ENCODE data around the gene ATP1A3.
"Not testable (repeated sequence)": the region's sequence is repeated elsewhere in the genome, so short reads cannot be mapped to it uniquely, and the experiment has no call there.

The ATP1A3 gene

DNA sequence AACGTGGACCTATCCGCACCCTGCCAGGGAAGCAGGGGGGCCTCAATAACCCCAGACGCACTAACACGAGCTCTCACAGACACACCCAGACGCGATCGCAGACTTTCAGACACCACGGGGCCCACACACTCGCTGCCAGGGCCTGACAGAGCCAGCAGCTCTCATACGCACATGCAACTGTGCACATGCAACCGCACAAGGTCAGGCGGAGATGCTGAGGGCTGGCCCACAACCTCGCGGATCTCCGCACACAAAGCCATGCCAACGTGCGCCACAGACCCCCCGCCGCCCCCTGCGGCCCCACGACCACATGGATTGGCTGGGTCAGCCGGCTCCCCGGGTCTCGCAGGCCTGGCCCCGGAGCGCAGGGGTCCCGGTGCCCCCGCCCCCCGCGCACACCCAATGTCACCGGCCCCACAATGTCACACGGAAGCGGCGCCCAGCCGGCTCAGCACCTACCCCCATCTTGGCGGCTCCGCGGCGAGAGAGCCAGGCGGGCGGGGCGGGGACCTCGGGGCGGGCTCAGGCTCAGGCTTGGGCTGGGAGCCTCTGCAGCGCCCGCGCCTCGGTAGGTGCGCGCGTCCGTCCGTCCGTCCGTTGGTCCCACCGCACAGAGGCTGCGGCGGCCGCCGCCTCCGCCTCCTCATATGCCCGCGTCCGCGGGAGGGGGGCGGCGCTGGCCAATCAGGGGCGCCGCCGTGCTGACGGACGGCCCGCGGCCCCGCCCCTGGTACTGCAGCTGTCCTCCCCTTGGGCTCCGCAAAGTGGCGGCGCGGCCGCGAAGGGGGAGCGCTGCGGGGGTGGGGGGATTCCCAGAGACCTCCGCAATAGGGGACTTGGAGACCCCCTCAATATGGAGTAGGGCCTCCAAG is at the start of gene ATP1A3:
ATP1A3 (minus strand) TSS at position 619 of the 872 bp plus-strand sequence; CDS start at position 465, 154 bp downstream.
- TF ChIP-seq, protein P1, sequence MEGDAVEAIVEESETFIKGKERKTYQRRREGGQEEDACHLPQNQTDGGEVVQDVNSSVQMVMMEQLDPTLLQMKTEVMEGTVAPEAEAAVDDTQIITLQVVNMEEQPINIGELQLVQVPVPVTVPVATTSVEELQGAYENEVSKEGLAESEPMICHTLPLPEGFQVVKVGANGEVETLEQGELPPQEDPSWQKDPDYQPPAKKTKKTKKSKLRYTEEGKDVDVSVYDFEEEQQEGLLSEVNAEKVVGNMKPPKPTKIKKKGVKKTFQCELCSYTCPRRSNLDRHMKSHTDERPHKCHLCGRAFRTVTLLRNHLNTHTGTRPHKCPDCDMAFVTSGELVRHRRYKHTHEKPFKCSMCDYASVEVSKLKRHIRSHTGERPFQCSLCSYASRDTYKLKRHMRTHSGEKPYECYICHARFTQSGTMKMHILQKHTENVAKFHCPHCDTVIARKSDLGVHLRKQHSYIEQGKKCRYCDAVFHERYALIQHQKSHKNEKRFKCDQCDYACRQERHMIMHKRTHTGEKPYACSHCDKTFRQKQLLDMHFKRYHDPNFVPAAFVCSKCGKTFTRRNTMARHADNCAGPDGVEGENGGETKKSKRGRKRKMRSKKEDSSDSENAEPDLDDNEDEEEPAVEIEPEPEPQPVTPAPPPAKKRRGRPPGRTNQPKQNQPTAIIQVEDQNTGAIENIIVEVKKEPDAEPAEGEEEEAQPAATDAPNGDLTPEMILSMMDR (IDR thresholded peaks at IDR 0.05; ENCODE audit: low read depth, low read length), result no peak
- peak within 1 kb of the TSS; percentile 37 for H3K4me3 ChIP-seq (ENCODE audit: low read depth, low read length)

DNA sequence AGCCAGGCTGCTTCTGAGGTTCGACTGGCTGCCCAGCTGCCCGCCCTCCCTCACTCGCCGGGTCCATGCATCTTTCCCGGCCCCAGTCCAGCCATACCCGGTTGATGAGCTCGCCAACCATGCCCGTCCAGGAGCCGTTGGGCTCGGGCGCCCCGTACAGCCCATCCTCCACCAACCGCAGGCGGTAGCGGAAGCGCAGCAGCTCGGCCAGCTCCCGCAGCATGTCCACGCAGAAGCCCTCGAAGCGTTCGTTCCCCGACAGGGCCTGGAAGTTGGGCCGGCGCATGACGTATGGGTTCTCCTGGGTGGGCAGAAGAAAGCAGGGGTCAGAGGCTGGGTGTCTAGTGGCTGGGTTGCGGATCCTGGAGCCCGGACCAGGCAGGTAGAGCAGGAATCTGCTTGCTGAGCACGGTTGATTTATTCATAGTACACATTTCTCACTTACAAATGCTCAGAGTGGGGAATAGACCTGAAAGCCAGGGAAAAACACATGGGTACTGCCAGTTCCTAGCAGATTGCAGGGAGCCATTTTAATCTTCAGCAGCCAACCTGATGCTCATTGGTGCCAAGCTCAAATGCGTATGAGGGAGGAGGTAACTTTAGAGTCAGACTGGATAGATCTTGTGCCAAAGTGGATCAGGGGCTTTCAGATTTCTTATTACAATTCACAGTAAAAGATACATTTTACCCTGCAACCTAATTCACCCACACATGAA is 48.6 kb upstream of the ATP1A3 start:
- TF ChIP-seq, protein P1 (IDR thresholded peaks at IDR 0.05; ENCODE audit: low read depth, low read length), result no peak
- H3K4me3 ChIP-seq (ENCODE audit: low read depth, low read length), result no peak overlapping the region

DNA sequence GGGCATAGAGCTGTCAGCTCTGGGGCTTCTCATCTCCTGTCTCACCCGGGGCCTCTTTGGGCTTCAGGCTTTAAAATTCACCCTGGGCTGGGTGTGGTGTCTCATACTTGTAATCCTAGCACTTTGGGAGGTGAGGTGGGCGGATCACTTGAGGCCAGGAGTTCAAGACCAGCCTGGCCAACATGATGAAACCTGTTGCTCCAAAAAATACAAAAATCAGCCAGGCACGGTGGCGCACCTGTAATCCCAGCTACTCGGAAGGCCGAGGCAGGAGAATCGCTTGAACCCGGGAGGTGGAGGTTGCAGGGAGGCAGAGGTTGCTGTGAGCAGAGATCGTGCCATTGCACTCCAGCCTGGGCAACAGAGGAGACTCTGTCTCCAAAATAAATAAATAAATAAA is 46.5 kb upstream of the ATP1A3 start:
- not testable (repeated sequence) for H3K4me3 ChIP-seq (ENCODE audit: low read depth, low read length)

DNA sequence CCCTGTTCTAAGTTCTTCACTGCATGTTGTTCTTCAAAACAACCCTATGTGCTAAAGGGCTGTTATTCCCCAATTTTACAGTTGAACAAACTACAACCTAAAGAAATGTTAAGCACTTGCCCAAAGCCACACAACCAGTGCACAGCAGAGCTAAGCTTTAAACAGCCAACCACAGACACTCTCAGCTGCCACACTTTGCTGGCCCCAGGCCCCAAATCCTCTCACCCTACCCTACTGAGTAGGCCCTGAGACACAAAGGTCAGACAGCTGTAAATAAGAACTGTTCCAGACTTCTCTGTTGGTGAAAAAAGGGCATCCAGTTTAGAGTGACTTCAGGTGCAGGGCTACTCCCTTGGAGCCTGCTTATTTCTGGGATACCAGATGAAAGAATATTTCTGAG is 46.0 kb upstream of the ATP1A3 start:
- TF ChIP-seq, protein P1 (IDR thresholded peaks at IDR 0.05; ENCODE audit: low read depth, low read length), result no peak
- no peak overlapping the region for H3K4me3 ChIP-seq (ENCODE audit: low read depth, low read length)

DNA sequence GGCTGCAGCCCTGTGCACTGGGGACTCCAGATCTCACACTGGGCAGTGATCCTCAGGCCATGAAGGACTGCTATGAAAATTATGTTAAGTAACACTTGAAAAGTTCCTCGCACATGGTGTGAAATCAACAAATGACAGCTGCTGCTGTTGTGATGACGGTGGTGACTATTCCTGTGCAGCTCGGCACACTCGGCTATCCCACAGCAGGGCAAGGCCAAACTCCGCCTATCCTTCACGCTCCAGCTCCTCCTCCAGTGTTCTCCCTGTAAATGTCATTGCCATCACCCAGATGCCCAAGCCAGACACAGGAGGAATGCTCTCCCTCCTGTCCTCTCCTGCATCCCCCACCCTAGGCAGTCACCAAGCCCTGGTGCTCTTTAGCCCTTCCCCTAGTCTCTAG is 44.6 kb upstream of the ATP1A3 start:
- TF ChIP-seq, protein P1 (IDR thresholded peaks at IDR 0.05; ENCODE audit: low read depth, low read length), result no peak
- no peak overlapping the region for H3K4me3 ChIP-seq (ENCODE audit: low read depth, low read length)

DNA sequence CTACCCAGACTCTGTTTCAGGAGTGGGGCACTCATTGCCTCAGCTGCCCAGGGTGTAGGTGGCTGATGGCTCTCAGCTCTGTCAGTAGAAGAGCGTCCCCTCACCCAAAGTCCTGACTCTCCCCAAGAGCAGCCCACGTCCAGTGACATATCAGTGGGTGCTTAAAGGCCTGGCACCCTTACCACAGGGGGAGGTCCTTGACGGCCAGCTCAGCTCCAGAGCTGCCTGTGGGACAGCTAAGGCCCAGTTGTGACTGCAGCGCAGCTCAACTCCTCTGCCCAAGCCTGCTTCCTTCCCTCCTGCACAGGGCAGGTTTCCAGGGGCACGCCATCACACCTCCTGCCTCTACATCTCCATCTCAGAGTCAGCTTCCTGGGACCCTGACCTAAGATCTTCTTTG is 43.6 kb upstream of the ATP1A3 start:
- no peak overlapping the region for H3K4me3 ChIP-seq (ENCODE audit: low read depth, low read length)
- TF ChIP-seq, protein P1 (IDR thresholded peaks at IDR 0.05; ENCODE audit: low read depth, low read length), result no peak

DNA sequence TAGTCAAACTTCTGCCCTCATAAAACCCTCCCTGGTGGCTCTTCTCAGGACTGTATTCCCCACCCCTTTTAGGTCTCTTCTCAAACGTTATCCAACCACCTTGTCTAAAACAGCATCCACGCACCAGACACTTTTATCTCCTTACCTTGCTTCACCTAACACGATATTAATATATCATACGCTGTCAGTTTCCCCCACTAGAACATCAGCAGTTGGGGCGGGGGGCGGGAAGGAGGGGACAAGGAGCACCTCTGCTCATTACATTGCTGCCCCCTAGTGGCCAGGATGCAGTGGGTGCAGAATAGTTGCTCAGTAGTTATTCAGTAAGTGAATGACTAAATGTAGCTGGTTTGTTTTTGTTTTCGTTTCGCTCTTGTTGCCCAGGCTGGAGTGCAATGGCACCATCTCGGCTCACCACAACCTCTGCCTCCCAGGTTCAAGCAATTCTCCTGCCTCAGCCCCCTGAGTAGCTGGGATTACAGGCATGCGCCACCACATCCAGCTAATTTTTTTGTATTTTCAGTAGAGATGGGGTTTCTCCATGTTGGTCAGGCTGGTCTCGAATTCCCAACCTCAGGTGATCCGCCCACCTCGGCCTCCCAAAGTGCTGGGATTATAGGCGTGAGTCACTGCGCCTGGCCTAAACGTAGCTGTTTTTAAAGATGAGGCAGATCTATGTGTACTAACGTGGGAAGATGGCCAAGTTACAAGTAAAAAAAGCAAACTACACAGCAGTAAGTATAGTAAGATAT is 40.8 kb upstream of the ATP1A3 start:
- TF ChIP-seq, protein P1 (IDR thresholded peaks at IDR 0.05; ENCODE audit: low read depth, low read length), result peak; percentile 84
- H3K4me3 ChIP-seq (ENCODE audit: low read depth, low read length), result peak overlapping the region; percentile 32; the same call in 1 of the 2 replicates
